Measurements from ENCODE around the gene GPR25. TPM values are rescaled to one million over a fixed set of nuclear protein-coding genes. Genes with fewer than 3 reads are reported as not detected.

The GPR25 gene
- total RNA-seq, 1 experiment from 2014 or later, result not detected

DNA sequence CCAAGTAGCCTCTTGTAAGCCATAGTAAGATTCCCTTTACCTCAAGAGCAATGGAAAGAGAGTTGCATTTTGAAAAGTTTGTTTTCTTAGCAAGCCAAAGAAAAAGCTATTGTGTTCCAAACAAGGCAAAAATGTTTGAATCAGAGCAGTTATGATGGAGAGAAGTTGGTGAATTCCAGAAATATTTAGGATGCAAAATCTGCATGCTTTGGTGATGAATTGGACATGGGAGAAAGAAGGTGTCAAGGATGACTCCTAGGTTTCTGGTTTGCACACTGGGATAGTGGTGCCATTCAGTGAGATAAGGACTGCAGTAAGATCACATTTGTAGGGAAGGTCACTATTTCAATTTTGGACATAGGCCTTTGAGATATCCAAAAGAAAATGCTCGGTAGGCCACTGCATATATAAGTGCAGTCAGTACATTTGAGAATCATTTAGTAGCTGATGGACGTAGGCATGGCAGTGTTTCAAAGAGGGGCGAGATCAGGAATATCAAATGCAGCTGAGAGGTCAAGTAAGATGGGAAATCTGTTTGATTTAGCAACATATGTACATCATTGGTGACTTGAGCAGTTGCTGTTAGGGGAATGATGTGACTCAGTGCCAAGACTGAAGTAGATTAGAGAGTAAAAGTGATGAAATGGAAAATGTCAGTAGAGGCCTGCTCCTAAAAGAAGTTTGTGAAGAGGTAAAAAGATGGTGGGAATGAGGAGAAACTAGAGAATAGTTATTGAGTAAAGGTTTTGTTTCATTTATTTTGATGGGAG is 33.9 kb upstream of the GPR25 start:
- Mint-ChIP-seq H3K27me3 (ENCODE audit: low read depth) (no peaks in the 10 kb centered on the region), H3K4me3 (no peak overlapping the region), H3K4me1 (no peaks in the 10 kb centered on the region; the same call in 1 of the 2 replicates), H3K27ac (no peak overlapping the region), H3K9me3 (peaks cover 13% of the 10 kb centered on the region), H3K36me3 (peaks cover 21% of the 10 kb centered on the region)
- TF ChIP-seq TEAD1 (CRISPR knock-in tag; IDR thresholded peaks at IDR 0.05) (no peak), OVOL2 (CRISPR knock-in tag; IDR thresholded peaks at IDR 0.05; ENCODE audit: borderline replicate concordance) (no peak), CDX4 (CRISPR knock-in tag; IDR thresholded peaks at IDR 0.05; ENCODE audit: borderline replicate concordance) (no peak)
- TF ChIP-seq, protein P1, sequence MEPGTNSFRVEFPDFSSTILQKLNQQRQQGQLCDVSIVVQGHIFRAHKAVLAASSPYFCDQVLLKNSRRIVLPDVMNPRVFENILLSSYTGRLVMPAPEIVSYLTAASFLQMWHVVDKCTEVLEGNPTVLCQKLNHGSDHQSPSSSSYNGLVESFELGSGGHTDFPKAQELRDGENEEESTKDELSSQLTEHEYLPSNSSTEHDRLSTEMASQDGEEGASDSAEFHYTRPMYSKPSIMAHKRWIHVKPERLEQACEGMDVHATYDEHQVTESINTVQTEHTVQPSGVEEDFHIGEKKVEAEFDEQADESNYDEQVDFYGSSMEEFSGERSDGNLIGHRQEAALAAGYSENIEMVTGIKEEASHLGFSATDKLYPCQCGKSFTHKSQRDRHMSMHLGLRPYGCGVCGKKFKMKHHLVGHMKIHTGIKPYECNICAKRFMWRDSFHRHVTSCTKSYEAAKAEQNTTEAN (CRISPR knock-in tag; IDR thresholded peaks at IDR 0.05), result no peak
- POLR2A ChIA-PET, result interaction anchor here (0.9 kb wide), 1 partner anchor 52 kb away, joined by 4 read pairs; no protein-coding TSS in a partner anchor
- CTCF ChIA-PET, result no interaction called here
- ATAC-seq, result no peak
- DNase-seq (ENCODE audit: low spot score), result no peak

GRCh38 chr1:200845360-200845759 is 27.4 kb upstream of the GPR25 start:
- Mint-ChIP-seq H3K36me3 (peaks cover 33% of the 10 kb centered on the region), H3K27ac (0 out of 2 replicates have a peak overlapping the region, but pooled peaks have one; percentile 49), H3K9me3 (no peaks in the 10 kb centered on the region), H3K4me1 (peaks cover 8% of the 10 kb centered on the region), H3K27me3 (ENCODE audit: low read depth) (no peaks in the 10 kb centered on the region), H3K4me3 (no peak overlapping the region)
- no peak for ATAC-seq
- DNase-seq (ENCODE audit: low spot score), result no peak
- ChIA-PET POLR2A (no interaction called here), CTCF (interaction anchor here (0.6 to 1.0 kb wide), 2 partner anchors 94 to 223 kb away, joined by 3 to 6 read pairs; no protein-coding TSS in a partner anchor)
- TF ChIP-seq PREB (CRISPR knock-in tag; IDR thresholded peaks at IDR 0.05; ENCODE audit: borderline replicate concordance), result no peak
- no peak for TF ChIP-seq CREB1 (CRISPR knock-in tag; IDR thresholded peaks at IDR 0.05)
- TF ChIP-seq ZSCAN18 (CRISPR knock-in tag; IDR thresholded peaks at IDR 0.05), result no peak
- TF ChIP-seq AFF4 (CRISPR knock-in tag; IDR thresholded peaks at IDR 0.05; ENCODE audit: borderline replicate concordance), result no peak
- no peak for TF ChIP-seq ATF6 (CRISPR knock-in tag; IDR thresholded peaks at IDR 0.05)
- no peak for TF ChIP-seq ELF4 (CRISPR knock-in tag; IDR thresholded peaks at IDR 0.05; ENCODE audit: low read depth)
- no peak for TF ChIP-seq SMAD3 (CRISPR knock-in tag; IDR thresholded peaks at IDR 0.05; ENCODE audit: borderline replicate concordance)
- TF ChIP-seq, protein P1 (CRISPR knock-in tag; IDR thresholded peaks at IDR 0.05), result no peak
- no peak for TF ChIP-seq ZNF671 (CRISPR knock-in tag; IDR thresholded peaks at IDR 0.05)
- TF ChIP-seq ZNF425 (CRISPR knock-in tag; conservative IDR thresholded peaks at IDR 0.05), result no peak
- TF ChIP-seq ERG (CRISPR knock-in tag; IDR thresholded peaks at IDR 0.05), result no peak

Data from WTC11 (cell line).